Muscle layer of colon (tissue), 2 donors: ENCODE data around the gene RRAGD.

Experiments used
- H3K27ac ChIP-seq: one replicate; pipeline ENCODE4 v1.7.0; 2013; ENCODE audit warnings: low read depth, mild to moderate bottlenecking, low read length, moderate library complexity
- H3K27me3 ChIP-seq, 2 donors: one replicate each; pipeline ENCODE4 v1.7.0; 2013; ENCODE audit warnings: low read length in 2 of 2, mild to moderate bottlenecking in 2 of 2; ENCODE audit not compliant: insufficient read depth in 2 of 2, control insufficient read depth in 1 of 2
- H3K36me3 ChIP-seq: one replicate; pipeline ENCODE4 v1.7.0; 2013; ENCODE audit warnings: mild to moderate bottlenecking, low read length; ENCODE audit not compliant: insufficient read depth
- H3K4me1 ChIP-seq: one replicate; pipeline ENCODE4 v1.7.0; 2013; ENCODE audit warnings: mild to moderate bottlenecking, low read length; ENCODE audit not compliant: insufficient read depth
- H3K4me3 ChIP-seq, 2 donors: one replicate each; pipeline ENCODE4 v1.7.0; 2013; ENCODE audit warnings: low read length in 2 of 2, low read depth in 1 of 2, mild to moderate bottlenecking in 1 of 2, moderate library complexity in 1 of 2
- H3K9ac ChIP-seq: one replicate; pipeline ENCODE4 v1.7.0; 2013; ENCODE audit warnings: low read length
- H3K9me3 ChIP-seq: one replicate; pipeline ENCODE4 v1.7.0; 2013; ENCODE audit warnings: mild to moderate bottlenecking, low read length
- donor health status: abdominal sarcoma.
- donor health status: Adenocarcinoma of cecum.

The RRAGD gene

GRCh38 chr6:89387516-89388201 lies 24.4 kb downstream of the RRAGD start:
- Histone ChIP-seq H3K9ac (no peak overlapping the region), H3K4me3 (no peak overlapping the region), H3K27me3 (no peaks in the 10 kb centered on the region), H3K36me3 (no peaks in the 10 kb centered on the region), H3K4me1 (peaks cover 9% of the 10 kb centered on the region), H3K27ac (no peak overlapping the region), H3K9me3 (no peaks in the 10 kb centered on the region)

GRCh38 chr6:89386917-89387491 lies 25.1 kb downstream of the RRAGD start:
- Histone ChIP-seq H3K9me3 (no peaks in the 10 kb centered on the region), H3K27ac (no peak overlapping the region), H3K27me3 (no peaks in the 10 kb centered on the region), H3K4me3 (no peak overlapping the region), H3K4me1 (peaks cover 9% of the 10 kb centered on the region), H3K9ac (no peak overlapping the region), H3K36me3 (no peaks in the 10 kb centered on the region)

GRCh38 chr6:89385846-89386245 lies 26.2 kb downstream of the RRAGD start:
- H3K4me1 ChIP-seq, result peaks cover 9% of the 10 kb centered on the region
- H3K36me3 ChIP-seq, result no peaks in the 10 kb centered on the region
- H3K9me3 ChIP-seq, result no peaks in the 10 kb centered on the region
- no peak overlapping the region for H3K27ac ChIP-seq
- no peaks in the 10 kb centered on the region for H3K27me3 ChIP-seq
- H3K4me3 ChIP-seq, result no peak overlapping the region
- no peak overlapping the region for H3K9ac ChIP-seq

- Histone ChIP-seq H3K9me3 (no peaks in the 10 kb centered on the region), H3K9ac (no peak overlapping the region), H3K36me3 (no peaks in the 10 kb centered on the region), H3K4me1 (peaks cover 9% of the 10 kb centered on the region), H3K27me3 (no peaks in the 10 kb centered on the region), H3K27ac (no peak overlapping the region), H3K4me3 (no peak overlapping the region)
Observed at GRCh38 chr6:89385156-89385667, 26.9 kb downstream of the RRAGD start.

- Histone ChIP-seq H3K9ac (no peak overlapping the region), H3K27ac (no peak overlapping the region), H3K4me1 (peaks cover 9% of the 10 kb centered on the region), H3K9me3 (no peaks in the 10 kb centered on the region), H3K4me3 (no peak overlapping the region), H3K36me3 (no peaks in the 10 kb centered on the region), H3K27me3 (no peaks in the 10 kb centered on the region)
Observed at GRCh38 chr6:89381031-89381430, 31.0 kb downstream of the RRAGD start.

GRCh38 chr6:89379281-89379680 lies 32.8 kb downstream of the RRAGD start:
- Histone ChIP-seq H3K27me3 (no peaks in the 10 kb centered on the region), H3K36me3 (no peaks in the 10 kb centered on the region), H3K4me1 (no peaks in the 10 kb centered on the region), H3K9ac (no peak overlapping the region), H3K9me3 (no peaks in the 10 kb centered on the region), H3K4me3 (no peak overlapping the region), H3K27ac (no peak overlapping the region)

GRCh38 chr6:89378628-89379027 lies 33.4 kb downstream of the RRAGD start:
- H3K36me3 ChIP-seq, result no peaks in the 10 kb centered on the region
- H3K9ac ChIP-seq, result no peak overlapping the region
- no peaks in the 10 kb centered on the region for H3K27me3 ChIP-seq
- no peaks in the 10 kb centered on the region for H3K4me1 ChIP-seq
- H3K9me3 ChIP-seq, result no peaks in the 10 kb centered on the region
- no peak overlapping the region for H3K27ac ChIP-seq
- no peak overlapping the region for H3K4me3 ChIP-seq

GRCh38 chr6:89375427-89376267 lies 36.4 kb downstream of the RRAGD start:
- Histone ChIP-seq H3K27me3 (no peaks in the 10 kb centered on the region), H3K27ac (no peak overlapping the region), H3K4me1 (peaks cover 8% of the 10 kb centered on the region), H3K36me3 (no peaks in the 10 kb centered on the region), H3K4me3 (no peak overlapping the region), H3K9me3 (no peaks in the 10 kb centered on the region), H3K9ac (no peak overlapping the region)

GRCh38 chr6:89372506-89372901 lies 39.6 kb downstream of the RRAGD start:
- H3K9ac ChIP-seq, result no peak overlapping the region
- no peak overlapping the region for H3K4me3 ChIP-seq
- no peaks in the 10 kb centered on the region for H3K36me3 ChIP-seq
- peaks cover 17% of the 10 kb centered on the region for H3K4me1 ChIP-seq
- no peaks in the 10 kb centered on the region for H3K9me3 ChIP-seq
- no peak overlapping the region for H3K27ac ChIP-seq
- no peaks in the 10 kb centered on the region for H3K27me3 ChIP-seq

GRCh38 chr6:89371849-89372505 lies 40.1 kb downstream of the RRAGD start:
- no peak overlapping the region for H3K27ac ChIP-seq
- no peaks in the 10 kb centered on the region for H3K36me3 ChIP-seq
- peaks cover 17% of the 10 kb centered on the region for H3K4me1 ChIP-seq
- H3K27me3 ChIP-seq, result no peaks in the 10 kb centered on the region
- no peak overlapping the region for H3K4me3 ChIP-seq
- no peaks in the 10 kb centered on the region for H3K9me3 ChIP-seq
- H3K9ac ChIP-seq, result no peak overlapping the region

- Histone ChIP-seq H3K9me3 (no peaks in the 10 kb centered on the region), H3K36me3 (no peaks in the 10 kb centered on the region), H3K9ac (no peak overlapping the region), H3K4me3 (no peak overlapping the region), H3K27ac (no peak overlapping the region), H3K27me3 (no peaks in the 10 kb centered on the region), H3K4me1 (peaks cover 17% of the 10 kb centered on the region)
Observed at GRCh38 chr6:89368999-89369398, 43.1 kb downstream of the RRAGD start.
